Putamen (tissue), 1 donor: ENCODE results near the gene CNIH3.

ENCODE experiments used
- DNase-seq: peaks from one replicate; pipeline ENCODE4 v3.0.0-alpha.2; 2016; ENCODE audit warnings: low spot score

CNIH3 gene

DNA sequence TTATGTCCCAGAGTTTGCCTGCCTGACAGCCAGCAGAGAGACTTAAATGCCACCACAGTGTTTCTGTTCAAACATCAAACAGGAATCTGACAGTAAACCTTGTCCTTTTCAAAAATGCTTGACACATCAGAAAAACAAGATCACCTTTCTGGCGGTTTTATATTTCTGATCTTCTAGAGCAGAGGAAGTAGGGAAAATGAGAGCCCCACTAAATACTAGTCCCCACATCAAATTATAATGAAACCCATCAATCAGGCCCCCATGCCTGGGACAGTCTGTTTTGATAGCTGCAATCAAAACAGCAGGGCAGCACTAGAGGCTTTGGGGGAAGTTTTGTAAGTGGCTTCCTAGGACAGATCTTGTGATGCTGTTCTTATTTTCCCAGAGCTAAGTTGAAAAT is 129.3 kb downstream of the CNIH3 start:
- no peak for DNase-seq

DNA sequence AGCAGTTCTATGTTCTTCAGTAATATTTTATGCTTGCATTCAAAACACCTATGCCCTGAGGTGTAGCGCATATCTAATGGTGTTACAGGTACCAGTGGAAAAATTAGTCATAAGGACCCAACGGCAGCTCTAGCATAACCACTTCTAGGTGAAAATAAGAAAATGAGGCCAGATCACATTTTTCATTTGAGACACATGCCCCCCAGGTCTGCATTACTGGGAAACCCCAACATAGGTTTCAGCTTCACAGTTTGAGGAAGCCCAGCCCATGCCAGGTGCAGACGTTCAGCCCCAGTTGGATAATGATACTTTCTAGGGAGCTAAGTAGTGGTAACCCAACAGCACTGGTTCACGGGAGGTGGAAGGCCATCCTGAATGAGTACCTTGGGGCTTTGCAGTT is 129.8 kb downstream of the CNIH3 start:
- no peak for DNase-seq

DNA sequence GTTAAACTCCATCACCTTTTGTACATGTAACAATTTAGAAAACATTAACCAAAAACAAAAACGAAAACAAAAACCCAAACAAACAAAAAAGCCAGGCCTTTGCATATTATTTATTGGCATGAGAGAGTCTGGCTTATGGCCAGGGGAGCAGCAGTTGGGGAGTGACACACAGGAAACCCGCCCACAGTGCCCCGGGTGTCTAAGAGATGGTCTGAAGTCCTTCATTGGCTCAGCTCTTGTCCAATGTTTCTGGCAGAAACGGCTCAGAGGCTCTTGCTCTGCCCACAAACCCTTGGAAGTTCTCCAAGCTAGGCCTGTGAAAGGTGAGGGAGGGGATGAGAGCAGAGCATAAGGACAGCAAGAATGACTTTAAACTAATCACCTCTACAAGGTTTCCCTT is 131.5 kb downstream of the CNIH3 start:
- no peak for DNase-seq

DNA sequence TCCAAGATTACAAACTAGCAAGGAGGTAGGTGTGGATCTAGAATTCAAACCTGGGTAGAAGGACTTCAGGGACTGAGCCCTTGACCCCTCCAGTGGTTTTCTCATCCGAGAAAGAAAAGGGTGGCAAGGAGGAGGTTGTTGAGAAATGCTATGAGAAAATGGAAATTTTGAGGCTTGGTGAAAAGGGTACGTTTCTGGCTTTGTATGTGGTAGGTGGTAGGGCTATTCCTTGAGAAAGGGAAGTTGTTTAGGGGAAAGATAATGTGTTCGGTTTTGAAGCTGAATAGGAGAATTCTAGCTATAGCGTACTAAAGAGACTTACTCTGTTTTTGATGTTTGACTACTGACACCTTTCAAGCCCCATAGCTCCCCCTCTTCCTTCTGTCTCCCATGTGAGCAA is 133.8 kb downstream of the CNIH3 start:
- no peak for DNase-seq

DNA sequence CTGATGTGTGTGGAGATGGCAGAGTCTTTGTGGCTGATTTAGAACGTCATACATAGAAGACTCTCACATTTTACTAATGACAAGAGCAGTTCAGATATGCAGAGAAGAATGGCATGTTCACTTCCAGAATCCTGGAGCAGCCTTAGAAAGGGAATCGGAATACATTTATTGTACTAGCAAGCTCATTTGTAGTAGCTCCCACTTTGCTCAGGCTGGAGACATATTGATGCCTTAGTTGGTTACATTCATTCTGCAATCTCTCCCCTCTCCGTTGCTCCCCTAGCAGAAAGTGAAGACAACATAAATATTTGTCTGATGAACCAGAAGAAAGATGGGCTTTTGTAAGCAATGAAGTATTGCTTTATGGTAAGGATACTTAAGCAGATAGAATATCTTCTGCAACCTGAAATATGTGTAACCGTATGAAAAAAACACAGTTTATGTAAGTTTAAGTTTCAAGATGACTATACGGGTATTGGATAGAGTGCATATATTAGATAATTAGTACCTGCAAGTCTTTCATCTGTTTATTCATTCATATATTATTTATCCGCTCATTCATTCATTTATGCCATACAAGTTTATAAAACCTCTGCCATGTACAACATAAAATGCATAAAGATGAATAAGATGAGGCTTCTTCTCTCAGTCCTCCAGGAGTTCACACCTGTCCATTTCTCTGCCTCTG is 135.7 kb downstream of the CNIH3 start:
- DNase-seq: peak; percentile 9

DNA sequence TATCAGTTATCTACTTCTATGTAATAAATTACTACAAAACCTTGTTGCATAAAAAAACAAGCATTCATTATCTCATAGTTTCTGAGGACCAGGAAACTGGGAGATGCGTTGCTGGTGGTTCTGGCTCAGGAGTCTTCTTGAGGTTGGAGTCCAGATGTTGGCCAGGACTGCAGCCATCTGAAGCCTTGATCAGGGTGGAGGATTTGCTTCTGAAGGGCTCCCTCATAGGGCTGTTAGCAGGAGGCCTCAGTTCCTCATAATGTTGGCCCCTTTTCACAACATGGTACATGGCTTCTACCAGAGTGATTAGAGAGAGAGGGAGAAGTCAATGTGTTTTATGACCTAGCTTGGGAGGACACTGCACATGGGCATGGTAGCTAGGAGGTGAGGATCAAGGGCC is 137.4 kb downstream of the CNIH3 start:
- no peak for DNase-seq

DNA sequence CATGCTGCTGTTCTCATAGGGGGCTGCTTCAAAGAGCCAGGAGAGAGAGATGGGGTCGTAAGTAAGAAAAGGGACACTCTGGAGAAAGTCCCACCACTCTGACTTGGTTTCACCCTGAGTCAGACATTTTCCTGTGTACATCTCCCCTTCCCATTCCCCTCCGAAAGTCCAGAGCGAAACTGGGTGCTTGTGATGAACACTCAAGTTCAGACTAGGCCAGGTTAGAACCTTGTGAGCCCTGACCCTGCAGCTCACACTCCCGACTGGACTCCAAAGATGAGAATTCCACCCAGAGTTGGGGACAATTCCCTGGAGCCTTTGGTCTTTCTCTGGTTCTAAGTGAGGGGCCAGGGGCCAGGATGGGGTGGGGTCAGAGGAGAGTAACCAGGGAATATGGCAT is 139.5 kb downstream of the CNIH3 start:
- DNase-seq: no peak

DNA sequence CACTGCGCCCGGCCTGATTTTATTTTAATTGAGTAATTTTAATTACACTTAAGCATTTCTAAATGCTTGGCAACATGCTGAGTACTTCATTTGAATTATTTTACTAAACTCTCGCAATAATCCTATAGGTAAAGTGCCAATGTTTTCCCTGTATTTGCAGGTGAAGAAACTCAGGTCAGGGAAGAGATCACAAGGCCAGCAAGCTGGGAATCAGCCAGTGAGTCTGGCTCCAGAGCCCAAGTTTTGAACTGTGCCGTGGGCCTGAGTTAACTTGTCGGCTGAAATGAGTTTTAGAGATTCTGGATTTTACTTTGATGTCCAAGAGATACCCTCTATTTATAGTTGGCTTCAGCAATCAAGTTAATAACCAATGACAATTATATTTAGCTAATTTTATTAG is 141.4 kb downstream of the CNIH3 start:
- no peak for DNase-seq

DNA sequence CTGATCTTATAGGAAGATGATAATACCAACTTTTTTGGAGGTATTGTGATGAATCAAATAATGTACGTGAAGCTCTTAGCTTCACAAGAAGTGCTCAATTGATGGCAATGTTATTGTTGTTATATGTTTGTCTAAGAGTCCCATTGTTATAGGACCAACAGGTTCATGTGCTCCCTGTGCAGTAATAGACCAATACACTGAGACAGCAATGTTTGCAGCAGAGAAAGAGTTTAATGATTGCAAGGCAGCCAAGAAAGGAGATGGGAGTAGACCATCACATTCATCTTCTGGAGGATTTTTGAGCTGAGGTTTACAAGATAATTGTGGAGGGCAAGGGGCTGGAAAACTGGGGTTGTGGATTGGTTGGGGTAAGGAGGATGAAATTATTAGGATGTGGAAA is 143.0 kb downstream of the CNIH3 start:
- no peak for DNase-seq

DNA sequence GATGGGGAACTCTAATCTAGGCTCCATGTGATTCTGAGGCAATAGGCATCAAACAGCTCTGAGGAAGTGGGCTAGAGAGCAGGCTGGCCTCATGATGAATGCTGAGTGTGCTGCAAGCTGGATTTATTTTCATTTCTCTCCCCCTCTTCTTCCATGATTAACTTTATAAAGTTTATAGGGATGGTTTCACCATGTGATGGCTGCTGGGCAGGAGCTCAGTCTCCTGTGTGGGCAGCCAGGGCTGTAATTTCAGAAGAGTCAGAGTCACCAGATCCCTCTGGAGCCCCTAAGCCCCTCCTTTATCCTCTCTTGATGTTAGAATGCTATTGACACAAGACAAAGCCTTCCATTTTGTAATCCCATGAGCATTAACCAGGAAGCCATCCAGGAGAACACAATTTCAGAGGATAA is 143.6 kb downstream of the CNIH3 start:
- no peak for DNase-seq

DNA sequence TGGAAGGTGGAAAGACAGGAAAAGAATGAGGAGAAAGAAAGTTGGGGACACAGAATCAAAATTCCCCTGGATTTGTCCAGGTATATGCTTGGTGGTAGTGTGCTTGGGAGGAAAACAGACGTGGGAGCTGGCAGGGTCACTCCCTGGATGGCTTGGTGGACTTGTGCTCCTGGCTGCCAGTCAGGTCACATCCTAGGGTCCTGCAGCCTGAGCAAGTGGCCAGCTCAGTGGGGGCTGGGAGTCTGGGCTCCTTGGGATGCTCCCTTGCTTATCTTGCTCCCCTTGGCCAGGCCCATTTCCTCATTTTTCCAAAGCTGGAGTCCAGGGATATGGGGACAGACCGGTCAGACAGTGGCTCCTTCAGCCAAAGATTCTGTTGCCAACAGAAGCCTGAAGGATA is 144.0 kb downstream of the CNIH3 start:
- DNase-seq: no peak

DNA sequence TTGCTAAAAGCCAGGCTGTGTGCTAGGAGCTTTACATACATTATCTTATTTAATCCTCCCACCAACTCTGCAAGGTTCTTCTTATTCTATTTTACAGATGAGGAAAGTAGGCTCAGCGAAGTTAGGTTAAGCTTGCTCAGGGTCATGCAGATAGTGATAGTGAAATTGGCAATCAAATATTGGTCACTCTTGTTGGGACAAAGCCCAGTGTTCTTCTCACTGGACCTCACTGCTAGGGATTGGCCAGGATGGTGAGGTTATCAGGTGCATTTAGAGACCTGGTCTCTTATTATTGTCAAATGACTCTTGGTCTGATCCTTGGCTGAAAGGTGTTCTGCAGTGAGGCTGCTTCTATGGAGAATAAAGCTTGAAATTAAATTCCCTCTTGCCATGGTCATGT is 145.1 kb downstream of the CNIH3 start:
- DNase-seq: peak; percentile 21

DNA sequence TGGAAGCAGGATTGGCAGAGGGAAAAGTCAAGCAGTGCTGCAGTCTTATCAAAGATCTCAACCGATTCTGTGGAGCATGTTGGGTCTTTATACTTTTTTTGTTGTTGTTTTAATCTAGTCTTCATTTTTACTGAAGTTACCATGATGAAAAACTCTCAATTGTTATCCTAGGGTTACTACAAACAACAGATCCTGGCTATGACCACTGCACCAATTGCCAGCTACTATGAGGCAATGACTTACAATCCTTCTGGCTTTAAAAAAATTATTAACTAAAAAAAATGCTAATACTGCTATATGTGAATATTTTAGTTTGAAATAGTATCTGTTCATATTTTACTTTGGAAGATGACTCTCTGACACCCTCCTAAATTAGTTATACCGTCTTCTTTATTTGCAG is 145.9 kb downstream of the CNIH3 start:
- DNase-seq: no peak

DNA sequence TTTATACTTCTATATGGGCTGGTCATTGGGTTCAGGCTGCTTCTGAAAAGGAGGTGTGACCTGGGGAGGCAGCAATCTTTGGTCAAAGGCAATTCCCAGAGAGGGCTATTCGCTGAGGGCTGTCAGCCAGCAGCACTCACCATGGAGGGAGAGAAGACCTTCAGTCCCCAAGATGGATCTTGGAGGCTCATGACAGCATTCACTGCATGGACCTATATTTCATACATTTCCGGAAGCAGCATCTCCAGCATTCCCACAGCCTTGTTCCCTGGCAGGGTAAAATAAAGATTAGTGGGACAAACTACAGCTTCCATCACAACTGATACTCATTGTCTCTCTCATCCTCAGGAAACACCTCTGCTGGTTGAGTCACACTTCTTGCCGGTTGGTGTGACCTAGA is 146.6 kb downstream of the CNIH3 start:
- no peak for DNase-seq

DNA sequence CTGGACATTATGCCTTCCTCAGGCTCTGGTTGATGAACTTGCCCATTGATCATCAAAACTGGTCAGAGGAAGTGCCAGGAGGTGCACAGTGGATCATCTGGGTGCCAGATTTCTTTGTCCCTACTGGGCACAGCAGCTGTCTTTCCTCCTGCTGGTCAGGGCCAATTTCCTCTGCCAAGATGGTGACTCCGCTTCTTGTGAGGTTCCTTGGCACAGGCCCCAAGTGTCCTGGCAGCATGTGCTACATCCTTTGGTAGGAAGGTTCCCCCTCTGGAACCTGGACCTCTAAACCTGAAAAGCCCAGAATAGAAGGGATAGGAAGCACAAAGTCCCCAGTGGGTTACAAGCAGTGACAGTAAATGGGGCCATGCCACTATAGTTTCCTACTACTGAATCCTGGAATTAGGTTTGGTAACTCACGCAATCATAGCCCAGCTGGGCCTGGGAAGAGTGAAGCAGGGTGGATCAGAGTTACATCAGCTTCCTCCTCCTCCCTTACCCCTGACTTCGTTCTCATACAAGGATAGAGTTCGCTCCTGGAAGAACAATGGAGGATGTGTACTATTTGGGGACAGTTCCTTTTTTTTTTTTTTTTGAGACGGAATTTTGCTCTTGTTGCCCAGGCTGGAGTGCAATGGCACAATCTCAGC is 147.1 kb downstream of the CNIH3 start:
- no peak for DNase-seq

DNA sequence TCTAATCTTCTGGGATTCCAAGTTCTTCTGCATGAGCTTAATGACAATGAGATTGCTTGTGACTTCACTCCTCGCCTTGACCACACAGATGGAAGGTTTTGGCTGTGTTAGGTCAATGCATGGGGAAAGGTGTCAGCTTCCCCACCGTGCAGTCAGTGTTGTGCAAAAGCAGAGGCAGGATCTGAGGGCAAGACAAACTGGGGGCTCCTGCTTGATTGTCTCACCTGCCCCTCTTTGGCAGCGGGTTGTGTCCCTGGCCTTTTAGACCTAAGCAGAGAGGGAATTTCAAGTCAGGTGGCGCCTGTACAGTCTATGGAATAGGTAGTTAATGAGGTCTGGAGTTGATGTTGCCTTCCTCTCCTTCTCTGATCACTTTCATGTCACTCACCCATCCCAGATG is 150.1 kb downstream of the CNIH3 start:
- no peak for DNase-seq

DNA sequence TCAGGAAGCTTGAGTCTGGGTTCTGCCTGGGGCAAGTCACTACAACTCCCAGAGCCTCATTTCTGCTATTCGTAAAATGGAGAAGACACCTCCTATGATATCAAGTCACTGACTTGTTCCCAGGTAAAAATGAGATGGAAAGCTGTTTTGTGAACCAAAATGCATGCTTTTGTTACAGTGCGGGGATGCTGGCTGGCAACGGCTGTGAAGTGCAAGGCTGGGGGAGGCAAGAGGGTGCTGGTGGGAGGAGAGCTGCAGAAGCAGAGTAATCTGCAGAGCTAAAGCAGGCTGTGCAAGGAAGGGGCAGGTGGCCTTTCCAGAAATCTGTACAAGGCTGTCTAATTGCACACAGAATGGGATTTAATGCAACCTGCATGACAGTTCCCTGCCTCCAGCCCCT is 150.9 kb downstream of the CNIH3 start:
- peak; percentile 74 for DNase-seq

DNA sequence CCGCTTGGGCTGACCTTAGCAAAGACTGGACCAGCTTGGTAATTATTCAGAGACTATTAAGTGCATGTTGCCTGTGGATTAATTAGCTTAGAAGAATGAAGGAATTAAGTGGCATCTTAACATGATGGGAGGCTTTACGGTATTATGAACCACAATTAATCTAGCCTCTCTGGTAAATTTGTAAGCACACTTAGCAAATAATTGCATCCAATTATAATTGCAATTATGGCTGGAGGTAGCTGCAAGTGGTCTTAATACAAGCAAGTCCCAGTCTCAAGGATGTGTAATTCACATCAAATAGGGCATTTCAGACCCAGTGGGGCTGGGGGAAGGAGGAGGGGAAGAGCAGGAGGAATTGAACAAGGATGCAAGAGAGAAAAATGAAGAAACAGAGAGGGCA is 151.6 kb downstream of the CNIH3 start:
- no peak for DNase-seq

DNA sequence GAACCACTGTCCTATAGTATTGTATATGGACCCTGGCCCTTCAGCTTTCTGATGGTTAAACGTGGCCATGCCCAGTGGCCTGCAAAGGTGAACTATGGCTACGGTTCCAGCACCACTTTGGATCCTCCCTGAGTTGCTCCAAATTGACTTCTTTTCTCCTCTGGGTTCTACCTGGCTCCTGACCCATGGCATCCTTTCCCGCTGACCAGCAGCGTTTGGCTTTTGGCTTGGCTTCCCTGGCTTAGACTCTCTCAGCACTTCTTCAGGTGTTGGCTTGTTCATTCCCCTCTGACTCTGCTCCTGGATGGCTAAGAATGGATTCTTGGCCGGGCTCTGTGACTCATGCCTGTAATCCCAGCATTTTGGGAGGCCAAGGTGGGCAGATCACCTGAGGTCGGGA is 152.9 kb downstream of the CNIH3 start:
- no peak for DNase-seq

DNA sequence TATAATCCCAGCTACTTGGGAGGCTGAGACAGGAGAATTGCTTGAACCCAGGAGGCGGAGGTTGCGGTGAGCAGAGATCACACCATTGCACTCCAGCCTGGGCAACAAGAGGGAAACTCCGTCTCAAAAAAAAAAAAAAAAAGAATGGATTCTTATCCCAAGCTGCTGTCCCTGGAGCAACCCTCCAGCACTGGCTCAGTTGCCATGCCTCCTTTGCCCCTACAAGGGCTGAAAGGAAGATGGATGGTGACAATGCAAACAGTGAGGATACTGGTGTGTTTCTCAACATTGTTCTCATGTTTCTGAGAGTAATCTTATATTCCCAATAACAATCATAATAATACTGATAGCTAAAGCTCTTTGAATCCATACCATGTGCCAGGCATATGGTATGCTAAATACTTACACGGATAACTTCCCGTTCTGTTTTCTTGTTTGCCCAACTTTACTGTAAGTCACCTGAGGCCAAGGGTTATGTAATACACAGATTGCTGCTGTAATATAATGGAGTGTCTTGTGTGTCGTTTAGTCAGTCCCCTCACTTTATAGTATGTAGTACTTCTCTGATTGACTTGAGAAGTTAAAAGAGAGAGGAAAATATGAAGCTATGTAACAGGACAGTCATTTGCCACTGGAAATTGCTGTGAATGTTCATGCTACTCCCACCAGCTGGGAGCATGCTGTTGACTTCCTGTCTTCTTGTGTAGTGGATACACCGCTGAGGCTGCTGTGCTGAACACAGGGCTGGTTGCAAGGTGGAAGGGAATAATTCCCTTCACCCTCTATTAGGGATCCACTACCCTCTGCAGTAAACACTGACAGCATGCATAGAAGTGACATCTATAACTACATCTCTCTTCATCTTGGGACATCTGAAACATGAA is 153.6 kb downstream of the CNIH3 start:
- no peak for DNase-seq

DNA sequence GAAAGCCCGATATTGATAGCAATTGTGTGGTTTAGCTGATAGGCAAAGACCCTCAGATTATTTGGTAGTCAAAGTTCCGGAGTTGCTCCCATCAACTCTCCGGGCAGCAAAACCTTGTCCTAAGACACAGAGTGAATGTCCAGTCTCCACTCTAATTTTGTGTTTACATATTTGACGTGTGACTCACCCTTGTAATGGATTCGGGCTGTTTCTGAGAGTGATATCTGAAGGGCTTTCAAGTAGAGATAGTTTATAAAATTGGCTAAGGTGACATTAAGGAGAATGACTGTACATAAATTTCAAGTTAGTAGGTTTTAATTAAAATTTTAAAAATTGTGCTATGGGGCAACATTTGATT is 154.2 kb downstream of the CNIH3 start:
- DNase-seq: no peak

DNA sequence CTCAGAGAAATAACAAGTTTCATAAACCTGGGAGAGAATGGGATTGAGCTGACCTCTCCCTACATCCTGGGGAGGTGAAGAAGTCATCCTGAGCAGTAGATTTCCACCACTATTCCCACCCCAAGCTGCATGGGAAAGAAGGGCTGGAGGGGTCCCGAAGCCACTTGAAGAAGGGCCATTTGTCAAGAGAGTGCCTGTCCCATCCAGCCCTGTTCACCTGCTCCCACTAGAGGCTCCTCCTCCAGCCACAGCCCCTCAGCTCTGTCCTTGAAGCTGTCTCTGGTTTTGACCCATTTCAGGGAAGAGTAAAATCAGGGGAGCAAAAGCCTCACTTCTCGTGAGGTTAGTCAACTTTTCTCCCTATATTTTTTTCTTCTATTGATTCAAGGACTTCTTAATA is 157.5 kb downstream of the CNIH3 start:
- DNase-seq: no peak

DNA sequence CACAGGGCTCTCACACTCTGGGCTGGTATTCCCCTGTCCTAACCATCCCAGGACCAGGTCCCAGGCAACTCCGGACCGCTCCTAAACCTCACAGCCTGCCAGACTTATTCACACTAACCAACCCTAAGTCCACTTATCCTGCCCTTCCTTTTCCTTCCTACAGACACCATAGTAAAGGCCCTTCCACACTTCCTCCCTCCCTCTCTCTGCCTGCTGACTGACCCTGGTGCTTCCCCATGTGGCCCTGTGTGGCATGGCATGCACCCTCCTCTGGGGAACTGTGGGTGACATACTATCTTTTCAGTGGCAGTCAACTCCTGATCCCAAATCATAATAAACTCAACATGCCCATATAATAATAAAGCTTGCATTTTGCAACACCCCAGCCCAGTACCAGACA is 158.3 kb downstream of the CNIH3 start:
- DNase-seq: no peak
